Heart left ventricle (tissue), 16 donors: ENCODE measurements around the gene UPP2. TPM values are rescaled to one million over a fixed set of nuclear protein-coding genes. Genes with fewer than 3 reads are reported as not detected.

Source experiments
- ATAC-seq, 4 donors: fragments of 200-7000 bp; cut with Tn5 transposase; one replicate each; pipeline ENCODE4 v1.9.1; 2020 to 2022; ENCODE audit warnings: moderate library complexity in 4 of 4, mild to moderate bottlenecking in 3 of 4, moderate number of reproducible peaks in 1 of 4
- DNase-seq, 5 donors: peaks; one replicate each; pipeline ENCODE4 v3.0.0-alpha.2; 2020
- H3K27ac ChIP-seq, 12 donors: fragments of 200-600 bp; sonication (generic) in 4 of 12; one replicate each; pipeline versions ENCODE4 v1.5.0 to v1.8.0; 2016 to 2022; ENCODE audit warnings: mild to moderate bottlenecking in 2 of 12
- H3K27me3 ChIP-seq, 9 donors: fragments of 200-600 bp; sonication (generic) in 2 of 9; one replicate each; pipeline versions ENCODE4 v1.5.1 to v1.8.0; 2016 to 2022; ENCODE audit warnings: mild to moderate bottlenecking in 3 of 9
- H3K36me3 ChIP-seq, 9 donors: fragments of 200-600 bp; sonication (generic) in 2 of 9; one replicate each; pipeline versions ENCODE4 v1.5.0 to v1.8.0; 2018 to 2022; ENCODE audit warnings: mild to moderate bottlenecking in 2 of 9
- H3K4me1 ChIP-seq, 12 donors: fragments of 200-600 bp; sonication (generic) in 4 of 12; one replicate each; pipeline versions ENCODE4 v1.5.0 to v1.8.0; 2016 to 2022; ENCODE audit warnings: mild to moderate bottlenecking in 3 of 12
- H3K4me3 ChIP-seq, 12 donors: fragments of 200-600 bp; sonication (generic) in 4 of 12; one replicate each; pipeline versions ENCODE4 v1.5.0 to v1.8.0; 2017 to 2022; ENCODE audit warnings: mild to moderate bottlenecking in 9 of 12, moderate library complexity in 4 of 12
- H3K9me3 ChIP-seq, 12 donors: fragments of 200-600 bp; sonication (generic) in 4 of 12; one replicate each; pipeline versions ENCODE4 v1.5.0 to v1.8.0; 2016 to 2022; ENCODE audit warnings: mild to moderate bottlenecking in 1 of 12
- POLR2A ChIP-seq, 2 donors: fragments of 450-650 bp; IDR thresholded peaks; one replicate each; pipeline ENCODE4 v1.6.1; 2017; ENCODE audit warnings: antibody characterized with exemption in 2 of 2, mild to moderate bottlenecking in 2 of 2, moderate library complexity in 2 of 2
- WGBS, 4 donors: extraction: QIAGEN DNeasy Blood & Tissue Kit in 2 of 4; methylation state at CpG; one replicate each; pipeline versions ENCODE4 v1.1.5 to v1.1.7; 2013 to 2018; 5-methylcytosine and 5-hydroxymethylcytosine counted together
- intact Hi-C, 10 donors: fragments of 100-400 bp; cut with DNase I; formaldehyde crosslinking; loops; one replicate each; pipeline versions ENCODE4 v1.11.1 to v1.14.2; 2022
- polyA plus RNA-seq, 2 donors: library from polyadenylated mRNA; stranded (reverse); fragments of 200-250 nt; gene quantifications; one replicate each; pipeline ENCODE4 v1.2.3, GENCODE V29; 2013
- total RNA-seq, 9 donors: library from RNA; depleted of rRNA in 2 of 9; stranded (reverse); fragments of >200 nt in 2 of 9; fragmentation: NEBNext Ultra II Directional in 3 of 9; extraction: Animal tissue kit (Norgen Biotek cat#: 25700) in 3 of 9; gene quantifications; one replicate each; pipeline versions ENCODE4 v1.1.0 to v1.2.4, GENCODE V29; 2016 to 2023
- TF ChIP-seq, protein P1 (sequence below), 12 donors: fragments of 200-600 bp; sonication (generic) in 4 of 12; IDR thresholded peaks; one replicate each; pipeline versions ENCODE4 v1.5.0 to v1.8.0; 2018 to 2022; ENCODE audit warnings: antibody characterized with exemption in 12 of 12, mild to moderate bottlenecking in 5 of 12
- donor health status: ischemic (EF 13 %, LVEDD 7.1; RV severe dilation, severe dysfunction).
- donor health status: healthy with polysubstance abuse.
- donor health status: DM: no; HTN: yes; CAD: no.
- donor health status: DM: no; HTN: no; CAD: no.
- donor health status: ischemic (EF 25% LVEDD 6.9; RV normal size, moderate dysfunction).
- donor health status: ischemic (EF 25% LVEDD 5.7; RV mildly dilated, moderate dysfunction).
- donor health status: healthy.
- donor health status: DM: yes; HTN: yes; CAD: no.
- donor health status: ischemic (EF 35%, LVEDD 5.7; RV mildly dilated, moderate dysfunction).
- donor health status: nonischemic (EF 11% LVEDD 7.7; RV severe dilation, severe dysfunction).
- donor health status: DM: yes; HTN: yes; CAD: no.
- donor health status: PGD.
- donor health status: ischemic (EF 29% LVEDD 5.4; RV normal size, mild dysfunction).
- donor health status: nonischemic (EF 23%, LVEDD 6.1; RV moderate dilation, normal function).

UPP2 gene
- total and polyA plus RNA-seq, 11 donors: not detected

DNA sequence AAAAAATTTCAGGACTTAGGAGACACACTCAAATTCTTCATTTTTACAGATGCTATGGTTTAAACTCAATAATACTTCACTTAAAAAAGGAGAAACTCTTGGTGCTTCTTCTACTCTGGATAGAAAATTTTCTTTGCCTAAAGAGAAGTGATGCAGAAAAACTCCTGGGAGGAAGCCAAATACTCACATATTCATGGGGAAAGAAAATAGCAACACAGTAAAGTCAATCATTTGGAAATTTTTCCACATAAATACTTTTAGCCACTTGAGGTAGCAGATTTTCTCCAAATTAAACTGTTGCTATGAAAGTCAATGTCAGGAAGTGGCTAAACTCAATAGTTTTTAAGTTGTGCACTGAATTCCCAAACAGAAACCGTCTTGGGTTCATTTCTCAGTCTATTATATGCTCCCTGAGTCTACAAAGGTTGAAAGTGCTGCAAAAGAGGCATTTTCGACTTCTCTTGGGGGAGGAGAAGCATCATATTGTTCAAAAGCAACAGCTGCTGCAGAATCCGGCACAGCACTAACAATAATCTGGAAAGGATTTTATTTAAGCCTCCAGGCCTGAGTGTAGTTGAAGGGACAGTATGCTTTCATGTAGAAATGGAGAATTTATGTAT lies 81.1 kb downstream of the UPP2 start:
- 73 to 77% (median 76%) methylated on average over 3 of the region's 3 CpGs for WGBS, 4 donors
- H3K4me1 ChIP-seq: peaks cover 0 to 7% (median 0%) of the 10 kb centered on the region in 12 donors
- DNase-seq: no peak
- H3K4me3 ChIP-seq: no peak overlapping the region
- no peak overlapping the region for H3K27ac ChIP-seq
- intact Hi-C loops: loop anchor here in 9 of 10 donors (5.0 to 10.0 kb wide), 5 partner anchors 148 to 570 kb away; partner anchors contain the start of genes CCDC148 (in 5 of the 9) and PKP4 (in 5 of the 9)
- TF ChIP-seq, protein P1, sequence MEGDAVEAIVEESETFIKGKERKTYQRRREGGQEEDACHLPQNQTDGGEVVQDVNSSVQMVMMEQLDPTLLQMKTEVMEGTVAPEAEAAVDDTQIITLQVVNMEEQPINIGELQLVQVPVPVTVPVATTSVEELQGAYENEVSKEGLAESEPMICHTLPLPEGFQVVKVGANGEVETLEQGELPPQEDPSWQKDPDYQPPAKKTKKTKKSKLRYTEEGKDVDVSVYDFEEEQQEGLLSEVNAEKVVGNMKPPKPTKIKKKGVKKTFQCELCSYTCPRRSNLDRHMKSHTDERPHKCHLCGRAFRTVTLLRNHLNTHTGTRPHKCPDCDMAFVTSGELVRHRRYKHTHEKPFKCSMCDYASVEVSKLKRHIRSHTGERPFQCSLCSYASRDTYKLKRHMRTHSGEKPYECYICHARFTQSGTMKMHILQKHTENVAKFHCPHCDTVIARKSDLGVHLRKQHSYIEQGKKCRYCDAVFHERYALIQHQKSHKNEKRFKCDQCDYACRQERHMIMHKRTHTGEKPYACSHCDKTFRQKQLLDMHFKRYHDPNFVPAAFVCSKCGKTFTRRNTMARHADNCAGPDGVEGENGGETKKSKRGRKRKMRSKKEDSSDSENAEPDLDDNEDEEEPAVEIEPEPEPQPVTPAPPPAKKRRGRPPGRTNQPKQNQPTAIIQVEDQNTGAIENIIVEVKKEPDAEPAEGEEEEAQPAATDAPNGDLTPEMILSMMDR (IDR thresholded peaks at IDR 0.05): no peak
- no peak for TF ChIP-seq POLR2A (IDR thresholded peaks at IDR 0.05)
- H3K27me3 ChIP-seq: no peaks in the 10 kb centered on the region
- H3K36me3 ChIP-seq: no peaks in the 10 kb centered on the region
- H3K9me3 ChIP-seq: no peaks in the 10 kb centered on the region
- no peak for ATAC-seq

DNA sequence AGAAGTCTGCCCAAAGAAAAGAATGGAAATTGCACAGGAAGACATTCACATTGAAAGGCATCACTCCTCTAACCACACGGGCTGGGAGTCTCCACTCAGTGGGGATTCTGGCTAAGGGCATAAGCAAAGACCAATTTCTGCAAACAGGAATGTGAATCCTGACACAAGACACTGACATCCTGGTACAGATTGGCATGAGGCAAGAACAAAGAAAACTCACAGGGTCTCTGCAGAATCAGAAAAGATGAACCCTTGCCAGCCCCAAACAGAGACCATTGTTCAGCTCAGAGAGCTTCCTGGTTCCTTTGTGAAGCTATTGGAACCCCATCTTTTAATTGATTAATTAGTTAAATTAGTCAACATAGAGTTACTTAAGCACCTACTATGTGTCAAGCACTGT lies 82.3 kb downstream of the UPP2 start:
- Histone ChIP-seq H3K36me3 (no peaks in the 10 kb centered on the region), H3K4me1 (peaks cover 0 to 7% (median 0%) of the 10 kb centered on the region in 12 donors), H3K27ac (no peak overlapping the region), H3K4me3 (no peak overlapping the region), H3K27me3 (no peaks in the 10 kb centered on the region), H3K9me3 (no peaks in the 10 kb centered on the region)
- DNase-seq (no peak), ATAC-seq (no peak)
- intact Hi-C loops: loop anchor here in 9 of 10 donors (5.0 to 10.0 kb wide), 5 partner anchors 149 to 568 kb away; partner anchors contain the start of genes CCDC148 (in 5 of the 9) and PKP4 (in 5 of the 9)
- TF ChIP-seq, protein P1 (IDR thresholded peaks at IDR 0.05): no peak
- no peak for TF ChIP-seq POLR2A (IDR thresholded peaks at IDR 0.05)
- 38 to 64% (median 58%) methylated on average over 1 of the region's 1 CpG for WGBS, 4 donors

DNA sequence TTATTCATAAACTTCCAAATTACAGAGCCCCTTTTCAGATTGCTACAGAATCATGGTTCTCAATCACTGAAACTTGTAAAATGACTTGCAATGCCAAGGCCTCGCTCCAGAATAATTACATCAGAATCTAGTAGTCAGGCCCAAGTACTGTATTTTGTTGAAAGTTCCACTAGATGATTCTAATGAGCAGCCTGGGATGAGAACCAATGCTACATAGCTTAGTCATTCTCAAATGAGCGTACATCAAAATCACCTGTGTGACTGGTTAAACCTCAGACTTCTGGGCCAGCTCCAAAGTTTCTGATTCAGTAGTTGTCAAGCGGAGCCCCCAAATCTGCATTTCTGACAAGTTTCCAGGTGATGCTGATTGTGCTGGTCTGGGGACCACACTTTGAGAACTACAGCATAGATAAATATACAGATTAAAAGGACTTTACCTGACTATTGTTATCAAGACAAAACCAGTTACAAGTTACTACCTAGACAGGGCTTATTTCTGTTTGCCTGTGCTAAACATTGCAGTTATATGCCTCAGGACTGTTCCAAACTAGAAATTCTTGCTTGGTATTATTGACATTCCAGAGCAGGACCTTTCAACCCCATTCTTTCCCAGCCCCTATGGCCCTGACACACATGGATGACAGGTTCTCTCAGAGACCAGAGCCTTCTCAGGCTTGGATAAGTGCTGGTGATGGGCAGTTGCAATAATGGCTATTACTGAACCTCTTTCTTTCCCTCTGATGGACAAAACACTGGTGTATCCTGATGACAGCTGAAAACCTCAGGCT lies 83.1 kb downstream of the UPP2 start:
- no peak overlapping the region for H3K27ac ChIP-seq
- peaks cover 0 to 3% (median 0%) of the 10 kb centered on the region in 12 donors for H3K4me1 ChIP-seq
- intact Hi-C loops: loop anchor here in 9 of 10 donors (5.0 to 10.0 kb wide), 5 partner anchors 150 to 568 kb away; partner anchors contain the start of genes CCDC148 (in 5 of the 9) and PKP4 (in 5 of the 9)
- TF ChIP-seq, protein P1 (IDR thresholded peaks at IDR 0.05): no peak
- no peak for TF ChIP-seq POLR2A (IDR thresholded peaks at IDR 0.05)
- no peak for ATAC-seq
- DNase-seq: no peak
- 84 to 94% (median 91%) methylated on average over 3 of the region's 3 CpGs for WGBS, 4 donors
- H3K9me3 ChIP-seq: no peaks in the 10 kb centered on the region
- H3K27me3 ChIP-seq: no peaks in the 10 kb centered on the region
- H3K36me3 ChIP-seq: no peaks in the 10 kb centered on the region
- no peak overlapping the region for H3K4me3 ChIP-seq

Other genes with a start within 250 kb of the UPP2 start
- 10 to 100 TPM; 15.3 to 37.6 (median 23.9) TPM for gene ACVR1, start 225.5 kb upstream of the UPP2 start, total RNA-seq
- gene ACVR1, start 225.5 kb upstream of the UPP2 start, polyA plus RNA-seq: 10 to 100 TPM in 1 of 2 donors, 1 to 10 TPM in 1; 5.6 to 26.3 TPM